ENCODE measurements around the gene ZSWIM8.
"Not testable (repeated sequence)": the region's sequence is repeated elsewhere in the genome, so short reads cannot be mapped to it uniquely, and the experiment has no call there.

Gene ZSWIM8

GRCh38 chr10:73772281-73773151 lies 12.9 kb upstream of the ZSWIM8 start:
- FAIRE-seq = no peak

- FAIRE-seq = no peak
Measured at GRCh38 chr10:73773152-73773879, 12.1 kb upstream of the ZSWIM8 start.

GRCh38 chr10:73774637-73775036 lies 10.8 kb upstream of the ZSWIM8 start:
- FAIRE-seq = no peak

- no peak for FAIRE-seq
Measured at GRCh38 chr10:73779018-73779417, 6.4 kb upstream of the ZSWIM8 start.

GRCh38 chr10:73779539-73780197 lies 5.7 kb upstream of the ZSWIM8 start:
- FAIRE-seq = no peak

GRCh38 chr10:73780301-73780700 lies 5.1 kb upstream of the ZSWIM8 start:
- no peak for FAIRE-seq

GRCh38 chr10:73780966-73781365 lies 4.4 kb upstream of the ZSWIM8 start:
- no peak for FAIRE-seq

- no peak for FAIRE-seq
Measured at GRCh38 chr10:73781548-73781878, 3.9 kb upstream of the ZSWIM8 start.

GRCh38 chr10:73781879-73782748 lies 3.3 kb upstream of the ZSWIM8 start, which contains the start of gene CHCHD1:
Gene CHCHD1 (plus strand): TSS chr10:73782048. CDS start chr10:73782076, 28 bp downstream.
- FAIRE-seq = no peak

- no peak for FAIRE-seq
Measured at GRCh38 chr10:73782749-73783085, 2.7 kb upstream of the ZSWIM8 start.

GRCh38 chr10:73785721-73786511 lies 510 bp downstream of the ZSWIM8 start:
- FAIRE-seq = no peak

GRCh38 chr10:73786512-73786885 lies 1.1 kb downstream of the ZSWIM8 start:
- FAIRE-seq = no peak

- FAIRE-seq = not testable (repeated sequence)
Measured at GRCh38 chr10:73787031-73787800, 1.8 kb downstream of the ZSWIM8 start.

GRCh38 chr10:73788864-73789658 lies 3.7 kb downstream of the ZSWIM8 start:
- no peak for FAIRE-seq

GRCh38 chr10:73789659-73790055 lies 4.3 kb downstream of the ZSWIM8 start:
- no peak for FAIRE-seq

GRCh38 chr10:73790886-73791625 lies 5.7 kb downstream of the ZSWIM8 start:
- FAIRE-seq = no peak

GRCh38 chr10:73791871-73792400 lies 6.5 kb downstream of the ZSWIM8 start:
- no peak for FAIRE-seq

- no peak for FAIRE-seq
Measured at GRCh38 chr10:73793456-73793855, 8.1 kb downstream of the ZSWIM8 start.

- FAIRE-seq = not testable (repeated sequence)
Measured at GRCh38 chr10:73795491-73795890, 10.1 kb downstream of the ZSWIM8 start.
